Activated CD4-positive, alpha-beta T cell treated with anti-CD3 and anti-CD28 coated beads, Interleukin-2, Interleukin-6, amounts not matched to agents 100 ng/mL and 50 ng/mL, durations not matched to agents 16 hours and 8 hours (primary cell): ENCODE measurements around the gene MALSU1.

Experiments
- DNase-seq: peaks from one replicate; pipeline ENCODE4 v3.0.0-alpha.2; 2020

Gene MALSU1

GRCh38 chr7:23298885-23299769 lies at the start of gene MALSU1:
Gene MALSU1 (plus strand): TSS chr7:23299339. CDS start chr7:23299353, 14 bp downstream.
- peak; percentile 98 for DNase-seq

GRCh38 chr7:23249486-23249885 lies 49.7 kb upstream of the MALSU1 start:
- DNase-seq, result no peak

- DNase-seq, result no peak
Measured at GRCh38 chr7:23254051-23254681, 45.0 kb upstream of the MALSU1 start.

- DNase-seq, result no peak
Measured at GRCh38 chr7:23256731-23257130, 42.4 kb upstream of the MALSU1 start.

GRCh38 chr7:23260371-23260770 lies 38.8 kb upstream of the MALSU1 start:
- no peak for DNase-seq

- peak; percentile 74 for DNase-seq
Measured at GRCh38 chr7:23261843-23262452, 37.2 kb upstream of the MALSU1 start.

GRCh38 chr7:23264916-23265458 lies 34.2 kb upstream of the MALSU1 start:
- peak; percentile 42 for DNase-seq

- DNase-seq, result no peak
Measured at GRCh38 chr7:23266918-23267317, 32.2 kb upstream of the MALSU1 start.

- no peak for DNase-seq
Measured at GRCh38 chr7:23267357-23267756, 31.8 kb upstream of the MALSU1 start.

- no peak for DNase-seq
Measured at GRCh38 chr7:23268167-23268566, 31.0 kb upstream of the MALSU1 start.

GRCh38 chr7:23268746-23269145 lies 30.4 kb upstream of the MALSU1 start:
- DNase-seq, result no peak

GRCh38 chr7:23272275-23272674 lies 26.9 kb upstream of the MALSU1 start:
- DNase-seq, result no peak

- peak; percentile 95 for DNase-seq
Measured at GRCh38 chr7:23273141-23273599, 26.0 kb upstream of the MALSU1 start.

- DNase-seq, result no peak
Measured at GRCh38 chr7:23275912-23276311, 23.2 kb upstream of the MALSU1 start.

GRCh38 chr7:23276376-23276775 lies 22.8 kb upstream of the MALSU1 start:
- DNase-seq, result no peak

- DNase-seq, result no peak
Measured at GRCh38 chr7:23276947-23277346, 22.2 kb upstream of the MALSU1 start.

- peak; percentile 80 for DNase-seq
Measured at GRCh38 chr7:23277359-23277989, 21.7 kb upstream of the MALSU1 start.

GRCh38 chr7:23279819-23280525 lies 19.2 kb upstream of the MALSU1 start:
- DNase-seq, result no peak

- no peak for DNase-seq
Measured at GRCh38 chr7:23283086-23283485, 16.1 kb upstream of the MALSU1 start.

- DNase-seq, result no peak
Measured at GRCh38 chr7:23284871-23285270, 14.3 kb upstream of the MALSU1 start.

- DNase-seq, result no peak
Measured at GRCh38 chr7:23285657-23286646, 13.2 kb upstream of the MALSU1 start.
